ENCODE measurements around the gene RAB5IF. TPM values are rescaled to one million over a fixed set of nuclear protein-coding genes. Genes with fewer than 3 reads are reported as not detected.

RAB5IF gene
- total and polyA plus RNA-seq, 2 of the 13 experiments (the other 11 are each of a cell fraction or from before 2014, with no cell fraction given), result 261 to 305 TPM

DNA sequence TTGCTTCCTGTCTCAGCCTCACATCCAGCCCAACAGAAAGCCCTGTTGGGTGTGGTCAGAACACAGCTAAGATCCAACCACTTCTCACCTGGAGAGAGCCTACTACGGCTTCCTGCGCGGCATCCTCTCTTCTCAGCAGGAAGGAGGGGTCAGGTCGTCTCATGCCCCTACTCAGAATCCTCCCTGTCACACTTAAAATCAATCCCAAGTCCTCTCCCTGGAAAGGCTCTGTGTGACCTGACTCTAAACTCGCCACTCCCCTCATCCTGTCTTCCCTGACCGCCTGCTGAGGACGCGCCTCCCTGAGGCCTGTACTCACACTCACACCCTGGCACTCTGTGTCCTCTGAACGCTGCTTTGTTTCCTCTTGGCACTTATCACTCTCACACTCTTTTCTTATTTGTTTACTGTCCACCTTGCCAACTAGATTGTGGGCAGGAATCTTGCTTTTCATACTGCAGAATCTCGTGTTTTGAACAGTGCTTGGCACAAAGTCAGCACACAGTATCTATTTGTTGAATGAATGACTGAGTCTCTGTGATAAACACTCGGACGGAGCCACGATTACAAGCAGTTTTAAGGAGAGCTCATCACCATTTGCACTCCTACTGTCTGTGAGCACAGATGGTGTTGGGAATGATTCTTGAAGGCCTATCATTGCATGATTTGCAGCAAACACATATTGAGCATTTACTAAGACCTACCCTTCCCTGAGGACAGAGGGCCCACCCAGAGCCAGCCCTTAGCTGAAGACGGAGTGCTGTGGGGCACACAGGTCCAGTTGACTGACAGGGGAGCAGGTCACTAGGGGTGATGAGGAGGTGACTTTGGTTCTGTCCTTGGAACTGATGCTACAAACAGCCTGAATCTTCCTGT is 18.7 kb downstream of the RAB5IF start (continued):
- TF ChIP-seq XRCC5 (optimal IDR thresholded peaks at IDR 0.05; ENCODE audit: low read length) (peak; percentile 33), ZNF878 (CRISPR knock-in tag; IDR thresholded peaks at IDR 0.05) (no peak), FOSL1 (CRISPR knock-in tag; IDR thresholded peaks at IDR 0.05; ENCODE audit: borderline replicate concordance) (no peak), ZNF232 (CRISPR knock-in tag; IDR thresholded peaks at IDR 0.05; ENCODE audit: borderline replicate concordance) (no peak), ZFY (CRISPR knock-in tag; IDR thresholded peaks at IDR 0.05) (peak; percentile 32; the same call in 1 of the 2 replicates), TBX3 (IDR thresholded peaks at IDR 0.05; ENCODE audit: borderline replicate concordance) (peak; percentile 34; the same call in 1 of the 2 replicates), SOX6 (IDR thresholded peaks at IDR 0.05) (no peak), SOX6 (CRISPR knock-in tag; IDR thresholded peaks at IDR 0.05) (no peak), ZBTB20 (CRISPR knock-in tag; IDR thresholded peaks at IDR 0.05; ENCODE audit: borderline replicate concordance, low read depth) (no peak), U2AF1 (optimal IDR thresholded peaks at IDR 0.05; ENCODE audit: low read depth, low read length) (no peak), SP2 (CRISPR knock-in tag; IDR thresholded peaks at IDR 0.05) (0 out of 2 replicates have a peak, but pooled peaks have one; percentile 17), ZNF572 (CRISPR knock-in tag; IDR thresholded peaks at IDR 0.05) (peak; percentile 82; the same call in 1 of the 2 replicates), PCBP1 (IDR thresholded peaks at IDR 0.05; ENCODE audit: borderline replicate concordance, low read depth, low read length) (no peak)
- TF ChIP-seq, protein P1, sequence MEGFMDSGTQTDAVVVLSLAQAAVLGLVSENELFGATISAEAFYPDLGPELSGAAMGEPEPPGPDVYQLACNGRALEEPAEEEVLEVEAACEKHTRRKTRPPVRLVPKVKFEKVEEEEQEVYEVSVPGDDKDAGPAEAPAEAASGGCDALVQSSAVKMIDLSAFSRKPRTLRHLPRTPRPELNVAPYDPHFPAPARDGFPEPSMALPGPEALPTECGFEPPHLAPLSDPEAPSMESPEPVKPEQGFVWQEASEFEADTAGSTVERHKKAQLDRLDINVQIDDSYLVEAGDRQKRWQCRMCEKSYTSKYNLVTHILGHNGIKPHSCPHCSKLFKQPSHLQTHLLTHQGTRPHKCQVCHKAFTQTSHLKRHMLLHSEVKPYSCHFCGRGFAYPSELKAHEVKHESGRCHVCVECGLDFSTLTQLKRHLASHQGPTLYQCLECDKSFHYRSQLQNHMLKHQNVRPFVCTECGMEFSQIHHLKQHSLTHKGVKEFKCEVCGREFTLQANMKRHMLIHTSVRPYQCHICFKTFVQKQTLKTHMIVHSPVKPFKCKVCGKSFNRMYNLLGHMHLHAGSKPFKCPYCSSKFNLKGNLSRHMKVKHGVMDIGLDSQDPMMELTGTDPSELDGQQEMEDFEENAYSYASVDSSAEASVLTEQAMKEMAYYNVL (CRISPR knock-in tag; IDR thresholded peaks at IDR 0.05; ENCODE audit: borderline replicate concordance), result peak; percentile 82; the same call in 1 of the 2 replicates
- TF ChIP-seq, protein P2, sequence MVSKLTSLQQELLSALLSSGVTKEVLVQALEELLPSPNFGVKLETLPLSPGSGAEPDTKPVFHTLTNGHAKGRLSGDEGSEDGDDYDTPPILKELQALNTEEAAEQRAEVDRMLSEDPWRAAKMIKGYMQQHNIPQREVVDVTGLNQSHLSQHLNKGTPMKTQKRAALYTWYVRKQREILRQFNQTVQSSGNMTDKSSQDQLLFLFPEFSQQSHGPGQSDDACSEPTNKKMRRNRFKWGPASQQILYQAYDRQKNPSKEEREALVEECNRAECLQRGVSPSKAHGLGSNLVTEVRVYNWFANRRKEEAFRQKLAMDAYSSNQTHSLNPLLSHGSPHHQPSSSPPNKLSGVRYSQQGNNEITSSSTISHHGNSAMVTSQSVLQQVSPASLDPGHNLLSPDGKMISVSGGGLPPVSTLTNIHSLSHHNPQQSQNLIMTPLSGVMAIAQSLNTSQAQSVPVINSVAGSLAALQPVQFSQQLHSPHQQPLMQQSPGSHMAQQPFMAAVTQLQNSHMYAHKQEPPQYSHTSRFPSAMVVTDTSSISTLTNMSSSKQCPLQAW (CRISPR knock-in tag; IDR thresholded peaks at IDR 0.05), result 0 out of 2 replicates have a peak, but pooled peaks have one; percentile 14
- TF ChIP-seq, protein P3, sequence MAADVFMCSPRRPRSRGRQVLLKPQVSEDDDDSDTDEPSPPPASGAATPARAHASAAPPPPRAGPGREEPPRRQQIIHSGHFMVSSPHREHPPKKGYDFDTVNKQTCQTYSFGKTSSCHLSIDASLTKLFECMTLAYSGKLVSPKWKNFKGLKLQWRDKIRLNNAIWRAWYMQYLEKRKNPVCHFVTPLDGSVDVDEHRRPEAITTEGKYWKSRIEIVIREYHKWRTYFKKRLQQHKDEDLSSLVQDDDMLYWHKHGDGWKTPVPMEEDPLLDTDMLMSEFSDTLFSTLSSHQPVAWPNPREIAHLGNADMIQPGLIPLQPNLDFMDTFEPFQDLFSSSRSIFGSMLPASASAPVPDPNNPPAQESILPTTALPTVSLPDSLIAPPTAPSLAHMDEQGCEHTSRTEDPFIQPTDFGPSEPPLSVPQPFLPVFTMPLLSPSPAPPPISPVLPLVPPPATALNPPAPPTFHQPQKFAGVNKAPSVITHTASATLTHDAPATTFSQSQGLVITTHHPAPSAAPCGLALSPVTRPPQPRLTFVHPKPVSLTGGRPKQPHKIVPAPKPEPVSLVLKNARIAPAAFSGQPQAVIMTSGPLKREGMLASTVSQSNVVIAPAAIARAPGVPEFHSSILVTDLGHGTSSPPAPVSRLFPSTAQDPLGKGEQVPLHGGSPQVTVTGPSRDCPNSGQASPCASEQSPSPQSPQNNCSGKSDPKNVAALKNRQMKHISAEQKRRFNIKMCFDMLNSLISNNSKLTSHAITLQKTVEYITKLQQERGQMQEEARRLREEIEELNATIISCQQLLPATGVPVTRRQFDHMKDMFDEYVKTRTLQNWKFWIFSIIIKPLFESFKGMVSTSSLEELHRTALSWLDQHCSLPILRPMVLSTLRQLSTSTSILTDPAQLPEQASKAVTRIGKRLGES (CRISPR knock-in tag; IDR thresholded peaks at IDR 0.05; ENCODE audit: borderline replicate concordance), result no peak
- TF ChIP-seq, protein P4, sequence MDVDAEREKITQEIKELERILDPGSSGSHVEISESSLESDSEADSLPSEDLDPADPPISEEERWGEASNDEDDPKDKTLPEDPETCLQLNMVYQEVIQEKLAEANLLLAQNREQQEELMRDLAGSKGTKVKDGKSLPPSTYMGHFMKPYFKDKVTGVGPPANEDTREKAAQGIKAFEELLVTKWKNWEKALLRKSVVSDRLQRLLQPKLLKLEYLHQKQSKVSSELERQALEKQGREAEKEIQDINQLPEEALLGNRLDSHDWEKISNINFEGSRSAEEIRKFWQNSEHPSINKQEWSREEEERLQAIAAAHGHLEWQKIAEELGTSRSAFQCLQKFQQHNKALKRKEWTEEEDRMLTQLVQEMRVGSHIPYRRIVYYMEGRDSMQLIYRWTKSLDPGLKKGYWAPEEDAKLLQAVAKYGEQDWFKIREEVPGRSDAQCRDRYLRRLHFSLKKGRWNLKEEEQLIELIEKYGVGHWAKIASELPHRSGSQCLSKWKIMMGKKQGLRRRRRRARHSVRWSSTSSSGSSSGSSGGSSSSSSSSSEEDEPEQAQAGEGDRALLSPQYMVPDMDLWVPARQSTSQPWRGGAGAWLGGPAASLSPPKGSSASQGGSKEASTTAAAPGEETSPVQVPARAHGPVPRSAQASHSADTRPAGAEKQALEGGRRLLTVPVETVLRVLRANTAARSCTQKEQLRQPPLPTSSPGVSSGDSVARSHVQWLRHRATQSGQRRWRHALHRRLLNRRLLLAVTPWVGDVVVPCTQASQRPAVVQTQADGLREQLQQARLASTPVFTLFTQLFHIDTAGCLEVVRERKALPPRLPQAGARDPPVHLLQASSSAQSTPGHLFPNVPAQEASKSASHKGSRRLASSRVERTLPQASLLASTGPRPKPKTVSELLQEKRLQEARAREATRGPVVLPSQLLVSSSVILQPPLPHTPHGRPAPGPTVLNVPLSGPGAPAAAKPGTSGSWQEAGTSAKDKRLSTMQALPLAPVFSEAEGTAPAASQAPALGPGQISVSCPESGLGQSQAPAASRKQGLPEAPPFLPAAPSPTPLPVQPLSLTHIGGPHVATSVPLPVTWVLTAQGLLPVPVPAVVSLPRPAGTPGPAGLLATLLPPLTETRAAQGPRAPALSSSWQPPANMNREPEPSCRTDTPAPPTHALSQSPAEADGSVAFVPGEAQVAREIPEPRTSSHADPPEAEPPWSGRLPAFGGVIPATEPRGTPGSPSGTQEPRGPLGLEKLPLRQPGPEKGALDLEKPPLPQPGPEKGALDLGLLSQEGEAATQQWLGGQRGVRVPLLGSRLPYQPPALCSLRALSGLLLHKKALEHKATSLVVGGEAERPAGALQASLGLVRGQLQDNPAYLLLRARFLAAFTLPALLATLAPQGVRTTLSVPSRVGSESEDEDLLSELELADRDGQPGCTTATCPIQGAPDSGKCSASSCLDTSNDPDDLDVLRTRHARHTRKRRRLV (CRISPR knock-in tag; IDR thresholded peaks at IDR 0.05), result no peak

Measured in HepG2 (cell line).